Measurements from ENCODE around the gene IL18RAP.

IL18RAP gene

DNA sequence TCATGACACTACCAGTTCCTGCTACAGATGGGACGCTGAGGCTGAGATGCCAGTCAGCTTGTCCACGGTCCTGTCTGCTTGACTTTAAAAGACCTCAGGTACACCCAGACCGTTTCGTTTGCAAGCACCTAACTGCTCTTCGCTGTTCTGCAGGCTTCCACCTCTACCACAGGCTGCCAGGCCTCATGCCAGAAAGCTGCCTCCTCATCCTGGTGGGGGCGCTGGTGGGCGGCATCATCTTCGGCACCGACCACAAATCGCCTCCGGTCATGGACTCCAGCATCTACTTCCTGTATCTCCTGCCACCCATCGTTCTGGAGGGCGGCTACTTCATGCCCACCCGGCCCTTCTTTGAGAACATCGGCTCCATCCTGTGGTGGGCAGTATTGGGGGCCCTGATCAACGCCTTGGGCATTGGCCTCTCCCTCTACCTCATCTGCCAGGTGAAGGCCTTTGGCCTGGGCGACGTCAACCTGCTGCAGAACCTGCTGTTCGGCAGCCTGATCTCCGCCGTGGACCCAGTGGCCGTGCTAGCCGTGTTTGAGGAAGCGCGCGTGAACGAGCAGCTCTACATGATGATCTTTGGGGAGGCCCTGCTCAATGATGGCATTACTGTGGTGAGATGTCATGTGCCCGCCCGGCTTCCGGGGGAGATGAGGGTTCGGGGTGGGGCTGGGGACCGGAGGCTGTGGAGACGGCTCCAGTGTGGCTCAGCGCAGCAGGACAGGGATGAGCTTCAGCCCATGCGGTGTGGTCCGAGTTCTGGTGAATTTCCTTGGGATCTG lies 55.9 kb downstream of the IL18RAP start:
- in situ Hi-C loops (cut with HindIII; ENCODE audit: low pct_unique_long_range_greater_than_20kb, low sequenced_read_pairs), result no loop called here
- TF ChIP-seq JUND (IDR thresholded peaks at IDR 0.05; ENCODE audit: low read depth), result no peak

DNA sequence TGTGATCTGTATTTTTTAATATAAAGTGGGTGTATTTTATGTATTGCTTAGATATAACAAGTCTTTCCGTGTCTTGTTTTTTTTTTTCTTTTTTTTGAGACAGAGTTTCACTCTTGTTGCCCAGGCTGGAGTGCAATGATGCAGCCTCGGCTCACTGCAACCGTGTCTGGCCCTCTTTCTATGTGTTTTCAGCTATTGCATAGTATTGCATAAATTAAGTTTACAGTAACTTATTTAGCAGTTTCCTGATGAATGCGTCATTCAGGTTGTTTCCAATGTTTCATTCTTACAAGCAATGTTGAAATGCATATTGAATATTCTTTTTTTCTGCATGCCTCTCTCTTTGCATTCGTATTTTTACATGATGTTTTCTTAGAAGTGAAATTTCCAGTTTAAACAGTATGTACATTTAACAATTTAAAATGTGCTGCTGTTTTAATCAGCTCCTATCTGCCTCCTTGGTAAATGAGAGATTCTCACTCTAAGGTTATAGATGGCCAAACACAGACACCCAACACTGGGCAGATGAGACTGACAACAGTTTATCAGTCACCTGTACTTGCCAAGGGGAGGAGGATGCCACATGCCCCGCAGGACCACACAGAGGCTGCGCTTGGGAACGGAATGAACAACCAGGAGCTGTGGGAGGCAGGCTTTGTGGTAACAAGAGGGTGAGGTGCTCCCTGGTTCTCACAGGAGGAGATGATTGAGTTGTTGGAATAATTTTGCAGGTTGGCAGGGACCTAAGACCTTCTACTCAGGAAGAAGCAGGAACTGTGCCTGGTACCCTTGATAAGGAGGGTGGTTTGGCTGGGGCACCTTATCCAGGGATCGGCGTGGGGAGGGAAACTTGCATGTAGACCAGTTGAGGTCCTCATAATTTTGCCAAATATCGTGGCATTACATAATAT lies 57.6 kb downstream of the IL18RAP start:
- no peak for DNase-seq (ENCODE audit: low read depth in 1 of 2, low spot score in 1 of 2)
- in situ Hi-C loops (cut with HindIII; ENCODE audit: low pct_unique_long_range_greater_than_20kb, low sequenced_read_pairs), result no loop called here
- no peak for TF ChIP-seq JUND (IDR thresholded peaks at IDR 0.05; ENCODE audit: low read depth)

More for the DNA sequence above, 55.9 kb downstream of the IL18RAP start:
- no peak for DNase-seq (ENCODE audit: low read depth in 1 of 2, low spot score in 1 of 2)

DNA sequence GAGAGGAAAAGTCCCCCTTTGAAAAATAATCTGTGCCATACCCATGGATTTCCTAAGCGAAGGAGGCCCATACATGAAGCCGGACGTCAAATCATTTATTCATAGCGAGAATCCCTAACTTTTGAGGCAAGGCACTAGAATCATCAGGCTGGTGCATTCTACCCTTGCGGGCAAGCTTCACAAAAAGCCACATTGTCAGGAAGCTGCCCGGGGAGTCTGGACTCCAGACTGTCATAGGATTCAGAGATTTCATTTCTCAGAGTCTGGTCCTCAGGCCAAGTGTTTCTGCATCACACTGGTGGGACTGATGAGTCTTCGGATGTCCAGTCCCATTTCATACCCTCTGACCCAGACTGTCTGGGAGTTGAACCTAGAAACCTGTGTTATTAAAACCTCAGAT lies 59.0 kb downstream of the IL18RAP start:
- TF ChIP-seq JUND (IDR thresholded peaks at IDR 0.05; ENCODE audit: low read depth), result no peak
- in situ Hi-C loops (cut with HindIII; ENCODE audit: low pct_unique_long_range_greater_than_20kb, low sequenced_read_pairs), result no loop called here
- no peak for DNase-seq (ENCODE audit: low read depth in 1 of 2, low spot score in 1 of 2)

GRCh38 chr2:102483086-102483485 lies 60.1 kb downstream of the IL18RAP start:
- no peak for DNase-seq (ENCODE audit: low read depth in 1 of 2, low spot score in 1 of 2)
- in situ Hi-C loops (cut with HindIII; ENCODE audit: low pct_unique_long_range_greater_than_20kb, low sequenced_read_pairs), result no loop called here
- TF ChIP-seq JUND (IDR thresholded peaks at IDR 0.05; ENCODE audit: low read depth), result no peak

- TF ChIP-seq JUND (IDR thresholded peaks at IDR 0.05; ENCODE audit: low read depth), result no peak
- in situ Hi-C loops (cut with HindIII; ENCODE audit: low pct_unique_long_range_greater_than_20kb, low sequenced_read_pairs), result no loop called here
- DNase-seq (ENCODE audit: low read depth in 1 of 2, low spot score in 1 of 2), result no peak
These were observed 61.5 kb downstream of the IL18RAP start for GRCh38 chr2:102484310-102485061.

DNA sequence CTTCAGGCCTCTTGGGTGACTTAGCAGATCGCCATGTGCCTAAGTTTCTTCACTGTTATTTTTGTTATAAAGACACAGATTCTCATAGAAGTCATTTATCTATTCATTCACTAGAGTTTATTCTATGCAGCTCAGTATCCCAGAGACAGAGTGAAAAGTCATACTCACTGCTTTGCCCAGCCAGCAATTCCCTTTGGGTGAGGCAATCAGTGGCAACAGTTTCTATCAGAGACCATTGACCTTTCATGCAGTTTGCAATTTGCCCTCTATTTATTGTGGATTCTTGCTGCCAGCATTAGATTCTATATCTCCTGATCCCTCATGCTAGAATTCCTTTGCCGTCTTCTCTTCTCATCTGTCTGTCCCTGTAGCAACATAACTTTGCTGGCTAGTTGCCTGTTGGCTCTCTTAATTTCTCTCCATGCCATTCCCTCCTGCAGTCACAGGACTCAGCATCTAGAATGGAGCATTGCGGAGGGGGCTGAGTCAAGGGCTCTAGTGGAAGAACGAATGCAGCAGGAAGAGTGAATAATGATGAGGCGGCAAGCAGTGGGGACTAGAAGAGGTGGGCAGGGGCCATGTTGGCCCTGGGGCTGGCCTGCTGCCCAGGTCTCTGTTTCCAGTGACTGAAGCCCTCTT lies 62.3 kb downstream of the IL18RAP start:
- TF ChIP-seq JUND (IDR thresholded peaks at IDR 0.05; ENCODE audit: low read depth), result no peak
- DNase-seq (ENCODE audit: low read depth in 1 of 2, low spot score in 1 of 2), result no peak
- in situ Hi-C loops (cut with HindIII; ENCODE audit: low pct_unique_long_range_greater_than_20kb, low sequenced_read_pairs), result no loop called here

GRCh38 chr2:102486941-102487702 lies 64.2 kb downstream of the IL18RAP start:
- no peak for TF ChIP-seq JUND (IDR thresholded peaks at IDR 0.05; ENCODE audit: low read depth)
- in situ Hi-C loops (cut with HindIII; ENCODE audit: low pct_unique_long_range_greater_than_20kb, low sequenced_read_pairs), result no loop called here
- DNase-seq (ENCODE audit: low read depth in 1 of 2, low spot score in 1 of 2), result no peak

- in situ Hi-C loops (cut with HindIII; ENCODE audit: low pct_unique_long_range_greater_than_20kb, low sequenced_read_pairs), result no loop called here
- DNase-seq (ENCODE audit: low read depth in 1 of 2, low spot score in 1 of 2), result peak; percentile 26 to 86
- TF ChIP-seq JUND (IDR thresholded peaks at IDR 0.05; ENCODE audit: low read depth), result no peak
These were observed 65.0 kb downstream of the IL18RAP start for GRCh38 chr2:102487761-102488462.

DNA sequence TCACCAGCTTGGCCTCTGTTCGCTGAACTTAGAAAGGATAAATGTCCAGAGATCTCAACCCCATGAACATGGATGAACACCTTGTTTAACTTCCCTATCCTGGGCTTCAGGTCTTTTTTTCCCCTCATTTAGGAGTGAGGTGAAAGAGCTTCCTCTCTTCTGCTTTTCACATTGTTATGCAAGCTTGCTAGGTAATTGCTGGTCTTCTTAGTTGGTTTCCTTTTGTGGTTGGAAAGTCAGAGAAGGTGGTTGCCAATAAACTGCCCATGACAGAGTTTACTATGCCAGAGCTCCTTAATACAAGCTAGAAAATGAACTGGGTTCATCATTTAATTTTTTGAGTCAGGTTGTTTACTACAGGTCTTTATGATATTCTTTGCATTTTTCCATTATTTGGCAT lies 66.7 kb downstream of the IL18RAP start:
- in situ Hi-C loops (cut with HindIII; ENCODE audit: low pct_unique_long_range_greater_than_20kb, low sequenced_read_pairs), result no loop called here
- DNase-seq (ENCODE audit: low read depth in 1 of 2, low spot score in 1 of 2), result no peak

GRCh38 chr2:102492006-102492405 lies 69.0 kb downstream of the IL18RAP start:
- DNase-seq (ENCODE audit: low read depth in 1 of 2, low spot score in 1 of 2), result no peak
- no peak for TF ChIP-seq JUND (IDR thresholded peaks at IDR 0.05; ENCODE audit: low read depth)
- in situ Hi-C loops (cut with HindIII; ENCODE audit: low pct_unique_long_range_greater_than_20kb, low sequenced_read_pairs), result no loop called here

More for the DNA sequence above, 66.7 kb downstream of the IL18RAP start:
- no peak for TF ChIP-seq JUND (IDR thresholded peaks at IDR 0.05; ENCODE audit: low read depth)

- in situ Hi-C loops (cut with HindIII; ENCODE audit: low pct_unique_long_range_greater_than_20kb, low sequenced_read_pairs), result no loop called here
- no peak for DNase-seq (ENCODE audit: low read depth in 1 of 2, low spot score in 1 of 2)
- no peak for TF ChIP-seq JUND (IDR thresholded peaks at IDR 0.05; ENCODE audit: low read depth)
These were observed 71.6 kb downstream of the IL18RAP start for GRCh38 chr2:102494570-102494969.
